HEK293T (cell line): ENCODE measurements around the gene PLA1A.

Source experiments
- ARNT ChIP-seq: fragments of 450-650 bp; IDR thresholded peaks from 2 replicates; pipeline ENCODE4 v1.6.1; 2017; ENCODE audit warnings: mild to moderate bottlenecking
- BHLHE40 ChIP-seq: fragments of 450-650 bp; IDR thresholded peaks from 2 replicates; pipeline ENCODE4 v1.6.1; 2016; ENCODE audit warnings: mild to moderate bottlenecking, moderate library complexity, borderline replicate concordance
- CTBP1 ChIP-seq: fragments of 450-650 bp; IDR thresholded peaks from 2 replicates; pipeline ENCODE4 v1.6.1; 2016; ENCODE audit warnings: borderline replicate concordance
- FOXA1 ChIP-seq: fragments of 450-650 bp; IDR thresholded peaks from 2 replicates; pipeline ENCODE4 v1.6.1; 2016; ENCODE audit warnings: mild to moderate bottlenecking
- FOXK2 ChIP-seq: fragments of 450-650 bp; IDR thresholded peaks from 2 replicates; pipeline ENCODE4 v1.6.1; 2016; ENCODE audit warnings: mild to moderate bottlenecking
- NFRKB ChIP-seq: fragments of 450-650 bp; IDR thresholded peaks from 2 replicates; pipeline ENCODE4 v1.6.1; 2016; ENCODE audit warnings: mild to moderate bottlenecking, moderate library complexity
- PKNOX1 ChIP-seq: fragments of 450-650 bp; IDR thresholded peaks from 2 replicates; pipeline ENCODE4 v1.6.1; 2016
- SP1 ChIP-seq: fragments of 450-650 bp; IDR thresholded peaks from 2 replicates; pipeline ENCODE4 v1.6.1; 2017
- SUZ12 ChIP-seq: fragments of 450-650 bp; IDR thresholded peaks from 2 replicates; pipeline ENCODE4 v1.6.1; 2016; ENCODE audit warnings: mild to moderate bottlenecking
- TARDBP ChIP-seq: fragments of 450-650 bp; IDR thresholded peaks from 2 replicates; pipeline ENCODE4 v1.6.1; 2016
- ZNF384 ChIP-seq: fragments of 450-650 bp; IDR thresholded peaks from 2 replicates; pipeline ENCODE4 v1.6.1; 2016

GRCh38 chr3:119598410-119599098 lies 869 bp downstream of the PLA1A start:
- TF ChIP-seq TARDBP (no peak), CTBP1 (no peak), PKNOX1 (no peak), SUZ12 (no peak), FOXA1 (no peak), ARNT (no peak), NFRKB (no peak), SP1 (no peak), ZNF384 (no peak), FOXK2 (no peak), BHLHE40 (no peak)
